ENCODE results near the gene MAD1L1.

MAD1L1 gene

GRCh38 chr7:2198760-2199159, 34.0 kb downstream of the MAD1L1 start:
- no peak for DNase-seq

- no peak for DNase-seq
These were observed 34.5 kb downstream of the MAD1L1 start for GRCh38 chr7:2198206-2198605.

- no peak for DNase-seq
These were observed 35.1 kb downstream of the MAD1L1 start for GRCh38 chr7:2197436-2198155.

- no peak for DNase-seq
These were observed 36.1 kb downstream of the MAD1L1 start for GRCh38 chr7:2196381-2197378.

GRCh38 chr7:2195400-2196246, 37.1 kb downstream of the MAD1L1 start:
- DNase-seq: no peak

- DNase-seq: no peak
These were observed 39.0 kb downstream of the MAD1L1 start for GRCh38 chr7:2193575-2194305.

GRCh38 chr7:2192831-2193534, 39.8 kb downstream of the MAD1L1 start:
- no peak for DNase-seq

- DNase-seq: no peak
These were observed 41.7 kb downstream of the MAD1L1 start for GRCh38 chr7:2191016-2191415.

GRCh38 chr7:2190531-2190930, 42.2 kb downstream of the MAD1L1 start:
- no peak for DNase-seq

- DNase-seq: no peak
These were observed 46.6 kb downstream of the MAD1L1 start for GRCh38 chr7:2186166-2186565.

GRCh38 chr7:2185715-2186114, 47.0 kb downstream of the MAD1L1 start:
- no peak for DNase-seq

- no peak for DNase-seq
These were observed 50.3 kb downstream of the MAD1L1 start for GRCh38 chr7:2182461-2182860.

GRCh38 chr7:2181077-2181854, 51.5 kb downstream of the MAD1L1 start:
- DNase-seq: no peak

- no peak for DNase-seq
These were observed 52.7 kb downstream of the MAD1L1 start for GRCh38 chr7:2180081-2180480.

- no peak for DNase-seq
These were observed 57.2 kb downstream of the MAD1L1 start for GRCh38 chr7:2175514-2175913.

GRCh38 chr7:2175091-2175490, 57.7 kb downstream of the MAD1L1 start:
- no peak for DNase-seq

GRCh38 chr7:2173189-2173827, 59.4 kb downstream of the MAD1L1 start:
- no peak for DNase-seq

GRCh38 chr7:2172311-2173188, 60.2 kb downstream of the MAD1L1 start:
- no peak for DNase-seq

- no peak for DNase-seq
These were observed 60.9 kb downstream of the MAD1L1 start for GRCh38 chr7:2171855-2172254.
